Measurements from ENCODE around the gene TMEM39A.

DNA sequence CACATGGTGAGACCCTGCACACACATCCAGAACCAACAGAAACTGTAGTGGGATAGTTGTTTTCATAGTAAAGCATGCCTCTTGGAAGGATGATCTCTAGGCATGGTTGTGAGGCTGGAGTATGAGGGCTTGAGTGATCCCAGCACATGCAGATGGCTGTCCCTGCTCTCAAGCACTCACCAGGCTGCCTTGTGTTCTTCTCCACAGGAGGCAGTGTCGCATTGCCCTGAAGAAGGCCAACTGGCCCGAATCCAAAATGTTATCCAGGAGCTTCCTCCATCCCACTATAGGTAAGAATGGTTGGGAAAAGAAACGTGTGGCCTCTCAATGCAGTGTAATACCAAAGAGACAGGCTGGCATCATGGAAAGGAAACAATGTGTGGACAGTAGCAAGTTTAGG, 82.7 kb downstream of the TMEM39A start:
- TF ChIP-seq CTCF (IDR thresholded peaks at IDR 0.05) (peak in 2 of 4 donors; percentile 5 to 9), POLR2A (IDR thresholded peaks at IDR 0.05) (no peak)
